ENCODE data around the gene P3H2.

P3H2 gene

DNA sequence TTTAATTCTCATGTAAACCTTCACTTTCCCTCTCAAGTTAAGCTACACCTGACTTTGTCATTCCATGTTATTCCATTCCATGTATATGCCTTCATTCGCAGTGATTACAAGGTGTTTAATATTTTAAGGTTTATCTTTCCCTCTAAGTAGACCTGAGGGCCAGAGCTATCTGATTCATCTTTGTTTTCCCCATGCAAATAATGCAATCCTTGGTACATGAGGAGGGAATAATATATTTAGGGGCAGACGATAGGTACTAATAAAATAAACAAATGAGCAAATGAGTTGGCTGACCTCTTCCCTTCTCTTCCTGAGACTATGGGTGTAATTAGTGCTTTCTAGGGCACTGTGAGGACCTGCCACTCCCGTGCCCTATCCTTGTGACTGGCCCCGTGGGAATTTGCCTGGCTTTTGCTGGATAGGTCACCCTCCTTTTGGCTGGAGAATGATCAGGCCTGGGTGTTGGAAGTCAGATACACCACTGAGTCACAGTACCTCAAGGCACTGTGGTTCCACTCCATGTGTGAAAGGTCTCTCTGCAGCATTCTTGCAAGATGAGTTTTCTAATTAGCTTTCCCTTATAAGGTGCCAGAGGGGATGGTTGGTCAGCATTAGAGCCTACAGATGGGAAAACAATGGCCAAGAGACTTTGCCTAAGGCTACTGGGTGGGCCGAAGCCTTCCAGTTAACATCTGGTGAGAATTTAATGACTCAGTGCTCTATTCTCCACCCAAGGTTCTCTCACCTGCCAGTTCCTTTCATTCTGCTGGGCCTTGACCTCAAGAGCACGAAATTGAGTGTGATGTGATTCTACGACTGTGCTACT, 183.2 kb downstream of the P3H2 start:
- no peak for DNase-seq

DNA sequence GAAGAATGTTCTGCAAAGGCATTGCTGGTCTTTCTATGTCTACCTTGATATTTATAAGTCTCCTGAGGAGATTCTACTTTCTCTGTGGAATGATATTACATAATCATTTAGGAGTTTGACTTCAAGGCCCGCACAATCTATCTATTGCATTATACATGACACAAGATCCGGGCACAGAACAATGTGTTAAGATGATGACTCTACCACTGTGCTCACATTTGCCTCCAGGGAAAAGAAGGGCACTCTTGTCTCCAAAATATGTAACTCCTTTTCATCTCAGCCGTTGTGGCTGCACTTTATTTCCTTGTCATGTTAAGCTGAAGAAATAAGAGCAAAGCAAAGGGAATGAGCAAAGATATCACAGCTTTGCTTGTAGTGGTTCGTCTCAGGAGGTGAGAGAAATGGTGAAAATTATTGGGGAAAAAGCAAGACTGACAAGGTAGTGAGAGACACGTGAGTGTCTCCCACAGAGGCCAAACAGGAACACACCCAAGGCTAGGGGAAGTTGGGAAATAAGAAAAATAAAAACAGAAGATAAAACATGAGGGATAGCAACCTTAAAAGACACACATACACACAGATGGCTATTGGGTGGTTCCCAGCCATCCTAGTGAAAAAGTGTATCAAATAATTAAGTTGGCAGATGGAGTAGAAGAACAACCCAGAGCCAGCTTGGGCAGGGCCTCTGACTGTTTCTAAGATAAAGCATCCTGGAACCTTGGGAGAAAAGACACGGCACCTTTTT, 184.3 kb downstream of the P3H2 start:
- no peak for DNase-seq

DNA sequence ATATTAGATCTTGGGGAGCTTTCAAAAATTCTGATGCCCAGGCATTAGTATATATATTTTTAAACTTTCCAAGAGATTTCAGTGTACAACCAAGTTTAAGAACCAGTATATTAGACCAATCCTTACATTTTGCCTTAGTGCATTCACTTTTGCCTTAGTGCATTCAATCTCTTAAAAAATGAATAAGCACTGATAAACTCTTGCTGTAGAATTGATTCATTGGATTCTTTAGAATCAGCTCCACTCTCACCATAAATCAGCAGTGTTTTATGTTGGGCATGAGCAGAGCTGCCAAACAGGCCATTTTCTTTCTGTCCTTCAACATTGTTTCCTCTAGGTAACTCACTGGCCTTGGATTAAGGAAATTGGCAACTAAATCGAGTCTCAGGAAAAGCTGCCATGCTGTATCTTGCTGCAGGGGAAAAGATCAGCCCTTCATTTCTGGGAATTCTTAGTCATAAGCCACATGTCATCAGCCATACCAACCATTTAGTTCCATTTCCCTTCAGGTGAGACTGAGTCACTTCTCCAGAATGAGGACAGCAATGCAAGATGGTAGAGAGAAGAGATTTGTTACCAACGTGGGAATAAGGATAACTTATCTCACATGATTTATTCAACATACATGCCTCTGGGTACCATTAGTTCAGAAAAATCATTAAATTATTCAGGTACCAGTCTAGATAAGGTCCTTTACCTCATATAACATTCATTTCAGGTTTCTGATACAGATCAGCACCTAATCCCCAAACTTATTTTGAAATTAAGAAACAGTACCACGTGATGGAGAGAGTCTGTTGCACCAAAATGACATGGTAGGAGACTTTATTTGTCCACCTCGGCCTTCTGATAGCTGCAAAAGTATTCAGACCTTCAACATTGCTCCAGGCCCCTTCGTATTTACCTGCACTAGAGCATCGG, 192.5 kb downstream of the P3H2 start:
- no peak for DNase-seq

DNA sequence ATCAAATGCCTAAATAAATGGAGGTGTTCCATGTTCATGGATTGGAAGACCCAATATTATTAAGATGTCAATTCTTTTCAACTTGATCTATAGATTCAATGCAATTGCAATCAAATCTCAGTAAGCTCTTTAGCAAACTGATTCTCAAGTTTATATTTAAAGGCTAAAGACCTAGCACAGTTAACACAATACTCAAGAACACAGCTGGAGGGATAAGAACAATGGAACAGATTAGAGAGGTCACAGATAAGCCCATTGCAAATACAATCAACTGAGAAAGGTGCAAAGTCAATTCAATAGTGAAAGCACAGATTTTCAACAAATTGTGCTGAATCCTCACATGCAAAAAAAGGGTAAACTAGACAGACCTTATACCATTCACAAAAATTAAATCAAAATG, 198.9 kb downstream of the P3H2 start:
- no peak for DNase-seq

DNA sequence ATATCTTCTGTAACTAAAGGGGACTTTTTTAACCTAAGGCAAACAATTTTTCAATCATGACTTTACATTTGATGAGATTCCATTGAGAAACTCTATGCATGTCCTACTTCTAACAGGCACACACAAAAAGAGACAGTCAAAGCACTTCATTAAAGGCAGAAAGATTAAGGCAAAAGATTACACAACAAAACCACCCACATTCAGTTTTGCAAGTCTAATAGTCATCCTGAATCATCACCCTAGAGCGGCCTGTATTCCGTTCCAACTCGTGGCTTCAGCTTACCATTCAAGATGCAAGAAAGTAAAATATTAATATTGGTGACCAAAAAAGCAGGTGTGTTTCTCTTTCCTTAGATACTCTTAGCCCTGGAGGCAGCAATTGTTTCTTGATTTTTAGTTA, 205.9 kb downstream of the P3H2 start:
- no peak for DNase-seq

DNA sequence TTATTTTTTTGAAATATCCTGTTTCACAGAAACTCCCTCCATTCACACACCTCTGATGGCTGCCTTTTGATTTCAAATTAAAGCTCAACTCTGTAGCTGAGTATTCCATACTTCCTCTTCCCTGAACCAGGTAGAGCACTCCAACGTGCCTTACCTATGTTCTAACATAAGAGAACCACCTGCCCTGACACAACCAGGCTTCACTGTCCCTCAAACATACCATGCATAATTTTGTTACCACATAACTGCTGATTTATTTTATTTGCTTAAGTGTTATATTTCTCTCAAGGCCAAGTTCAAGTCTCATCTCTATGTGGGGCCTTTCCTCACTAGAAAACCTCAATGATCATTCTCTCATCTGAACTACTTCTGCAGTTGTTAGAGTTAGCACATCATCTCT, 209.7 kb downstream of the P3H2 start:
- no peak for DNase-seq

DNA sequence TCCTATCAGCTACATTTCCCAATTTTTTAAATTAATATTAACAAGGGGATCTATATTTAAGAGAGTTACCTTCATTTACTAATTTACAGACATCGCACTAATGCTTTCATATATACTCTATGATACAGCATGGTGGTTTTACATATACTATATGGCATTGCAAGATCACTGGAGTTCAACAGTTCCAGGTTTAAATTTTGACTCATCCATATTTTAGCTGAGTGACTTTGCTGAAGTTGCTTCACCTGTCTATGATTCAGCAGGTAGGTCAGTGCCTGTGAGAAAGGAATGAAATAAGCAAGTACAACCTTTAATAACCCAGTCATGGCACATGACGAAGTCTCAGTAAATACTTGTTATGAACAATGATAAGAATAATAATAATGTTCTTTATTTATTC, 211.1 kb downstream of the P3H2 start:
- no peak for DNase-seq

DNA sequence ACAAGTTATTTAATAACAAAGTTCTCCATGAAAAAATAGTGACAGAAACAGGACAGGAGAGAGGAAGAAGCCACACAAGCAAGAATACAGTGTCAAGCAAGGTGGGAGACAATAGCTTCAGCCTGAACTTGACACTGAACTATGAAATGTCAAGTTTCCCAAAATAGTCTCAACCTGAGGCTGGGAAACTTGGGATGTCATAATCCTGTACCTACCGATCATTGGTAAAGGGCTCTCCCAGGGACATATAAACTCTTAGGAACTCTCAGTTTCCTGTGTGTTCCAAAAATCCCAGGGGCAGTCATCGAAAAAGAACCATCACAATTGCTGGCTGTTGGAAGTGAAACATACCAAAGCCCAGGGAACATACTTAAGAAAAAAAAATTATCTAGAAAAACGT, 211.6 kb downstream of the P3H2 start:
- no peak for DNase-seq

DNA sequence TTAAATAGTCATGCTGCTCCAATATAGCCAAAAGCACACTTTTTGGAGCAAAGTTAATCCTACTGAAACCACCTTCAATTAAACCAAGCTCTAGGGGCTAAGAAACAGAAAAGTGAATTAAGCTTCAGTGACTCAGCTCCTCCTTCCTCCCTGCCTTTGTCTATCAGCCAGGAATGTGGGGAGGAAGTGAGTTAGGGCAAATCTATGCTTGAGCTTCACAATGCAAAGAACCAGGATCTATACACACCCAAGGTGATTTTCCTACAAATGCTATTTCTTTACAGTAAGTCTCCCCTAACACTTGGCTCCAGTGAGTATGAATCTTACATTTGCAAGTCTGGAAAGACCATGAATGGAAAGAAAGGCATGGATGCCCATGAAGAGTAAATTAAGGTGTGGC, 212.1 kb downstream of the P3H2 start:
- no peak for DNase-seq

DNA sequence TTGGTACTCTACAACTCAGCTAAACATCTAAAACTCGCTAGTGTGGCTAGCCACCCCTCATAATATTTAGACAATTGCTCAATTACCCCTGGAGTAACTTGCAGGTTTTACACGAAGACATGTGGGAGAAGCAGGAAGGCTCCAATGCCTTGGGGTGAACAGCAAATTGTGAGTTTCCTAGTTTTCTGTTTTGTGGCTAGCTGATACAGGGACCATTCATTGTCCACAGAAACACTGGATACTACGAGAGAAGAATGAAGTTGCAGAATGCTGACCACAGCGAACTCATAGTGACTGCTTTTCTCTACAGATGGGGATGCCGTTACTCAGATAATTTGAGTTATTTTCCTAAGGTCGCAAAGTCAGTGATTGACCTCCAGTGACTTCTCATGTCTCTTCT, 212.9 kb downstream of the P3H2 start:
- no peak for DNase-seq

Measured in NCI-H2107 (cell line).